ENCODE data around the gene MMEL1.
A peak's percentile ranks its signal among the peaks of the same experiment; 100 is the strongest.

The MMEL1 gene

DNA sequence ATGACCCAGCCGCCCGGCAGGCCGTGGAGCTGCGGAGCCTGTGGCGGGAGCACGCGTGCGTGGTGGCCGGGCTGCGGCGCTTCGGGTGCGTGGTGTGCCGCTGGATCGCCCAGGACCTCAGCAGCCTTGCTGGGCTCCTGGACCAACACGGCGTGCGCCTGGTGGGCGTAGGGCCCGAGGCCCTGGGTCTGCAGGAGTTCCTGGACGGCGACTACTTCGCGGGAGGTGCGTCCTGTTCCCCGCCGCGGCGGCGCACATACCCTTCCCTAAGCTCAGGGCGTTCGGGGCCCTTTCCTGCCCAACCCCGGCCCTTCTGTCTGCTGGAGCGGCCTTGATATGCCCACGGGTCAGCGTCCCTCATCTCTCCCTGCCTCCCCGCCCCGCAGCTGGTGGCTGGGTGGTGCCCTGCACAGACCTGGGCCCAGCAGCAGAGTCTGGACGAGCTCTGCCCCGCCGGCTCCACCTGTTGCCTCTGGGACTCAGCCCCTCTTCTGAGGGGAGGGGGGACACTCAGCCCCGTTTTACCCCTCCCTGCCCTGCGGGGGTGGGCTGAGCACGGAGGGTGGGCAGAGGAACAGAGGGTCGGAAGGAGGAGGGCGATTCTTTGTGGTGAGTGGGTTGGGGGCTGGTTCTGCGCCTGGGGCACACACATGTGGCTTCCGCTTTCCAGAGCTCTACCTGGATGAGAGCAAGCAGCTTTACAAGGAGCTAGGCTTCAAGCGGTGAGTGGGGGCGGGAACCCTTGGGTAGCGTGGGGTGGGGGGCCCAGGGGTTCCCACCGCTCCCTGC is 45.6 kb downstream of the MMEL1 start:
- Histone ChIP-seq H3K9me3 (replicated peaks in 1 of 2; ENCODE audit: control insufficient read depth in 2 of 2, insufficient read depth in 1 of 2, low read depth in 1 of 2, low read length in 2 of 2) (peaks cover 0 to 20% of the 10 kb centered on the region in 2 donors), H2AFZ (ENCODE audit: low read length) (peak overlapping the region; percentile 96), H3K14ac (ENCODE audit: low read length) (peak overlapping the region; percentile 99), H2BK12ac (ENCODE audit: low read length) (peak overlapping the region; percentile 84), H3K4ac (ENCODE audit: low read length) (no peak overlapping the region), H2BK15ac (ENCODE audit: low read length) (peak overlapping the region; percentile 89), H2AK5ac (ENCODE audit: low read depth, low read length) (peak overlapping the region; percentile 99), H3K79me1 (ENCODE audit: low read depth, low read length) (peaks cover 12% of the 10 kb centered on the region), H3K4me3 (ENCODE audit: low read length in 2 of 2) (peak overlapping the region; percentile 88 to 94), H3K4me1 (ENCODE audit: control insufficient read depth in 2 of 2, insufficient read depth in 1 of 2, low read depth in 1 of 2, low read length in 2 of 2) (peaks cover 7 to 8% of the 10 kb centered on the region in 2 donors), H3K4me2 (ENCODE audit: insufficient read depth, low read length, poor library complexity, severe bottlenecking) (peak overlapping the region; percentile 95), H3K27ac (replicated peaks; ENCODE audit: low read length) (no peak overlapping the region), H2BK120ac (ENCODE audit: low read depth, low read length) (peak overlapping the region; percentile 94), H3K27me3 (ENCODE audit: control insufficient read depth in 3 of 3, insufficient read depth in 3 of 3, low read depth in 1 of 3, low read length in 3 of 3) (no peaks in the 10 kb centered on the region), H4K8ac (ENCODE audit: low read depth, low read length) (peak overlapping the region; percentile 48), H3K23ac (ENCODE audit: low read depth, low read length, poor library complexity) (peak overlapping the region; percentile 98), H3K36me3 (replicated peaks in 1 of 2; ENCODE audit: control insufficient read depth in 2 of 2, insufficient read depth in 2 of 2, low read length in 2 of 2) (peaks cover 7 to 9% of the 10 kb centered on the region in 2 donors), H3K9ac (ENCODE audit: low read depth, low read length, poor library complexity) (peak overlapping the region; percentile 99), H4K91ac (ENCODE audit: low read depth, low read length, poor library complexity) (no peak overlapping the region), H3K18ac (ENCODE audit: low read length) (peak overlapping the region; percentile 90), H2BK5ac (ENCODE audit: low read length) (peak overlapping the region; percentile 96)
- DNase-seq (ENCODE audit: low spot score): peak; percentile 38
- WGBS, 2 donors (ENCODE audit: extremely low coverage in 2 of 2, insufficient read length in 2 of 2, insufficient replicate concordance in 1 of 2): no CpG with 5 or more reads among the region's 52 CpGs

DNA sequence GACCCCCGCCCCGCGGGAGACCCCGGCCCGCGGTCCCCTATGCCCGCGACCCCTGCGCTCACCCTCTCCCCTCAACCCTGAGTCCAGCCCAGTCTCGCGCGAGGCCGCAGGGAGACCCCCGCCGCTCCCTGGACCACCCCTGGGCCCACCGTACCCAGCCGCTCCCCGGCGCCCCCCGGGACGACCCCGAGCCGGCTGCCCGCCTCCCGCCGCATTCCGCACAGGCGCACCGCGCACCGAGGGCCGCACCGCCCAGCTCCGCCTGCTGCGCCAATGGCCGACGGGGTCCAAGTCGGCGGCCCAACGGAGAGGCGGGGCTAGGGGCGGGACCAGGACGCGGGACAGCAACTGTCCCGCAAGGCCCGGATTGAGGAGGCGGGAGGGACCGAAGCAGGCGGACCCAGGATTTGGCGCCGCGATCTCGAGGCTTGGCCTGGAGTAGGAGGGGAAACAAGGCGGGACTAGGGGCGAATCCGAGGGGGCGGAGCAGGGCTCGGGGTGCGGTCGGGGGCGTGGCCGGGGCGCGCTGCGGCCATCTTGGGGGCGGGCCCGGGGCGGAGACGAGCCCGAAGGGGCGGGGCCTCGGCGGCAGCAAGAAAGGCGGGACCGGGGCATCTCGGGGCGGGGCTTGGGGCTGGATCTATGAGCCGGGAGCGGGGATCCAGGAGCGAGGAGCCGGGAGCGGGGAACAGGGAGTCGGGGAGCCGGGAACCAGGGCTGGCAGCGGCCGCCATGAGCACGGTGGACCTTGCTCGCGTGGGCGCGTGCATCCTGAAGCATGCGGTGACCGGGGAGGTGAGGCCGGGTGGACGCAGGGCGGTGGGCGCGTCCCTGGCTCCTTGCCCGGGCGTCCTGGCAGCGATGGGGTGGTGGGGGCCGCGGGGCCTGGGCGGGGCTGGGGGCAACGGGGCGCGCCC is 46.4 kb downstream of the MMEL1 start, which contains the start of gene PRXL2B:
Gene PRXL2B (plus strand): TSS at position 624 of the 917 bp plus-strand sequence. CDS start 109 bp downstream, at position 733.
- Histone ChIP-seq H2AK5ac (ENCODE audit: low read depth, low read length) (peak within 1 kb of the TSS; percentile 99), H3K9me3 (replicated peaks in 1 of 2; ENCODE audit: control insufficient read depth in 2 of 2, insufficient read depth in 1 of 2, low read depth in 1 of 2, low read length in 2 of 2) (peaks cover 0 to 15% of the 10 kb centered on the region in 2 donors), H2BK15ac (ENCODE audit: low read length) (peak within 1 kb of the TSS; percentile 89), H3K18ac (ENCODE audit: low read length) (peak within 1 kb of the TSS; percentile 97), H3K36me3 (replicated peaks in 1 of 2; ENCODE audit: control insufficient read depth in 2 of 2, insufficient read depth in 2 of 2, low read length in 2 of 2) (peaks cover 7 to 9% of the 10 kb centered on the region in 2 donors), H2BK12ac (ENCODE audit: low read length) (peak within 1 kb of the TSS; percentile 84), H3K79me1 (ENCODE audit: low read depth, low read length) (peaks cover 12% of the 10 kb centered on the region), H3K27me3 (ENCODE audit: control insufficient read depth in 3 of 3, insufficient read depth in 3 of 3, low read depth in 1 of 3, low read length in 3 of 3) (no peaks in the 10 kb centered on the region), H3K4me3 (ENCODE audit: low read length in 2 of 2) (peak within 1 kb of the TSS; percentile 88 to 94), H4K91ac (ENCODE audit: low read depth, low read length, poor library complexity) (no peak within 1 kb of the TSS), H2BK120ac (ENCODE audit: low read depth, low read length) (peak within 1 kb of the TSS; percentile 94), H3K4ac (ENCODE audit: low read length) (peak within 1 kb of the TSS; percentile 53), H3K9ac (ENCODE audit: low read depth, low read length, poor library complexity) (peak within 1 kb of the TSS; percentile 99), H4K8ac (ENCODE audit: low read depth, low read length) (peak within 1 kb of the TSS; percentile 48), H3K27ac (replicated peaks; ENCODE audit: low read length) (peak within 1 kb of the TSS; percentile 98), H2BK5ac (ENCODE audit: low read length) (peak within 1 kb of the TSS; percentile 96), H3K14ac (ENCODE audit: low read length) (peak within 1 kb of the TSS; percentile 99), H2AFZ (ENCODE audit: low read length) (peak within 1 kb of the TSS; percentile 96), H3K23ac (ENCODE audit: low read depth, low read length, poor library complexity) (peak within 1 kb of the TSS; percentile 98), H3K4me2 (ENCODE audit: insufficient read depth, low read length, poor library complexity, severe bottlenecking) (peak within 1 kb of the TSS; percentile 95), H3K4me1 (ENCODE audit: control insufficient read depth in 2 of 2, insufficient read depth in 1 of 2, low read depth in 1 of 2, low read length in 2 of 2) (peaks cover 7 to 8% of the 10 kb centered on the region in 2 donors)
- no CpG with 5 or more reads among the region's 107 CpGs for WGBS, 2 donors (ENCODE audit: extremely low coverage in 2 of 2, insufficient read length in 2 of 2, insufficient replicate concordance in 1 of 2)
- DNase-seq (ENCODE audit: low spot score): peak; percentile 97

DNA sequence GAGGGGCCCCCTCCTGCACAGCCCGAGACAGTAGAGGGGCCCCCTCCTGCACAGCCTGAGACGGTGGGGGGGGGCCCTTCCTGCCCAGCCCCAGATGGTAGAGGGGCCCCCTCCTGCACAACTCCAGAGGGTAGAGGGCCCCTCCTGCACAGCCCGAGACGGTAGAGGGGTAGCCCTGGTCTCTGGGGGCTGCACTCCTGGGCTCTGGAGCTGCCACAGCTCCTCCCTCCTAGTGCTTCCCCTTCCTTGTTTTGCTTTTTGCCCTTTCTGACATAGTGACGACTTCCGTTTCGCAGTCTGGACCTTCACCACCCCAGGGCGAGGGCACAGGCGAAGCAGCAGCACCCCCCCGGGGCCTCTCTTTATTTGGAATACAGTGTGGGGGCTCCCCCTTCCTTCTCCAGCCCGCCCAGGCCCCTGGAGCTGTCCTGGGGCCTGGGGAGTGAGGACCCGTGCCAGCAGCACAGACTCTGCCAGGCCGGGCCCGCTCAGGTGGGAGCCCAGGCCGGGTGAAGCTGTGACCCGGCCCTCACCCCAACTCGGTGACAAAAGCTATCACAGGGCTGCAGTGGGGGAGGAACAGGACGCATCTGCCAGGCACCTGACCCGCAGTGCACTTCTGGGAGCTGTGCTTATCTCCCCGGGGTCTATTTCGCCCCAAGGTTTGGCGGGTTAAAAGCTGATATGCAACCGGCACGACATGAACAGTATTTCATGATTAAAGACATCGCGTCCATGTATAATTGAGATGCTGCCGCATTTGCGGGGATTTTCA is 47.3 kb downstream of the MMEL1 start:
- Histone ChIP-seq H2AK5ac (ENCODE audit: low read depth, low read length) (peak overlapping the region; percentile 95), H2BK120ac (ENCODE audit: low read depth, low read length) (peak overlapping the region; percentile 61), H3K4me3 (ENCODE audit: low read length in 2 of 2) (peak overlapping the region; percentile 88 to 92), H3K14ac (ENCODE audit: low read length) (no peak overlapping the region), H3K27me3 (ENCODE audit: control insufficient read depth in 3 of 3, insufficient read depth in 3 of 3, low read depth in 1 of 3, low read length in 3 of 3) (no peaks in the 10 kb centered on the region), H4K91ac (ENCODE audit: low read depth, low read length, poor library complexity) (no peak overlapping the region), H3K23ac (ENCODE audit: low read depth, low read length, poor library complexity) (peak overlapping the region; percentile 39), H3K4me2 (ENCODE audit: insufficient read depth, low read length, poor library complexity, severe bottlenecking) (peak overlapping the region; percentile 70), H3K9ac (ENCODE audit: low read depth, low read length, poor library complexity) (peak overlapping the region; percentile 74), H3K9me3 (replicated peaks in 1 of 2; ENCODE audit: control insufficient read depth in 2 of 2, insufficient read depth in 1 of 2, low read depth in 1 of 2, low read length in 2 of 2) (peaks cover 0 to 9% of the 10 kb centered on the region in 2 donors), H3K79me1 (ENCODE audit: low read depth, low read length) (peaks cover 12% of the 10 kb centered on the region), H3K18ac (ENCODE audit: low read length) (peak overlapping the region; percentile 93), H3K27ac (replicated peaks; ENCODE audit: low read length) (peak overlapping the region; percentile 98), H2BK5ac (ENCODE audit: low read length) (peak overlapping the region; percentile 96), H2BK12ac (ENCODE audit: low read length) (no peak overlapping the region), H2AFZ (ENCODE audit: low read length) (peak overlapping the region; percentile 96), H3K36me3 (replicated peaks in 1 of 2; ENCODE audit: control insufficient read depth in 2 of 2, insufficient read depth in 2 of 2, low read length in 2 of 2) (peaks cover 7 to 9% of the 10 kb centered on the region in 2 donors), H3K4me1 (ENCODE audit: control insufficient read depth in 2 of 2, insufficient read depth in 1 of 2, low read depth in 1 of 2, low read length in 2 of 2) (peaks cover 7 to 8% of the 10 kb centered on the region in 2 donors), H4K8ac (ENCODE audit: low read depth, low read length) (no peak overlapping the region), H2BK15ac (ENCODE audit: low read length) (no peak overlapping the region), H3K4ac (ENCODE audit: low read length) (peak overlapping the region; percentile 38)
- peak; percentile 37 for DNase-seq (ENCODE audit: low spot score)
- WGBS, 2 donors (ENCODE audit: extremely low coverage in 2 of 2, insufficient read length in 2 of 2, insufficient replicate concordance in 1 of 2): no CpG with 5 or more reads among the region's 28 CpGs

Measured in neuronal stem cell (in vitro differentiated cells).